HepG2 (cell line): Measurements from ENCODE around the gene CDH1. TPM values are rescaled to one million over a fixed set of nuclear protein-coding genes. Genes with fewer than 3 reads are reported as not detected.

Source experiments
- ATAC-seq: fragments of 200-7000 bp; cut with Tn5 transposase; 3 replicates; pipeline ENCODE4 v1.9.1; 2020; ENCODE audit warnings: mild to moderate bottlenecking, moderate library complexity
- BruUV-seq: library from RNA; stranded (reverse); fragments of 400-500 nt; replicated peaks from 2 replicates; lab custom pipeline; 2021; lab: Mats Ljungman, UMichigan
- CTCF ChIA-PET: fragments of 300-600 bp; formaldehyde crosslinking; extraction: SDS; loops from one replicate; lab custom pipeline; 2021; ENCODE audit warnings: low total read pairs, inconsistent platforms, low intra/inter-chr PET ratio; lab: Yijun Ruan, JAX
- POLR2A ChIA-PET: fragments of 350-600 bp; sonication (Branson Sonifier 250); formaldehyde crosslinking; loops from one replicate; lab custom pipeline; 2020; ENCODE audit warnings: antibody characterized with exemption, inconsistent platforms; lab: Yijun Ruan, JAX
- DNase-seq: peaks from one replicate; pipeline ENCODE4 v3.0.0-alpha.2; 2015; ENCODE audit warnings: low spot score
- FAIRE-seq: peaks from 3 replicates; lab custom pipeline; 2011; peaks lifted over from hg19 to GRCh38; lab: Jason Lieb, UNC
- H2AFZ ChIP-seq: one replicate; pipeline ENCODE4 v1.6.1; 2011; ENCODE audit warnings: low read length, inconsistent platforms
- H3K27ac ChIP-seq: fragments of 300-600 bp; 3 replicates; pipeline ENCODE4 v1.8.0; 2011; ENCODE audit warnings: mixed run types, mild to moderate bottlenecking, mixed read lengths, low read length, inconsistent platforms; ENCODE audit not compliant: insufficient read depth; ENCODE audit errors: extremely low read length
- H3K27me3 ChIP-seq, 2 experiments: fragments of 200-600 bp in 1 of 2; 2 replicates in 1 of 2; 3 replicates in 1 of 2; pipeline versions ENCODE4 v1.6.0 to v1.8.0; 2011; ENCODE audit warnings: low read length in 2 of 2, mild to moderate bottlenecking in 2 of 2, moderate library complexity in 2 of 2, inconsistent platforms in 1 of 2; ENCODE audit not compliant: insufficient read depth in 2 of 2, control insufficient read depth in 1 of 2
- H3K36me3 ChIP-seq, 2 experiments: fragments of 200-600 bp in 1 of 2; replicated peaks in 1 of 2; 2 replicates in 1 of 2; 3 replicates in 1 of 2; pipeline versions ENCODE4 v1.5.1 to v1.8.0; 2011; ENCODE audit warnings: low read length in 2 of 2, inconsistent platforms in 1 of 2; ENCODE audit not compliant: insufficient read depth in 2 of 2, control insufficient read depth in 1 of 2
- H3K4me1 ChIP-seq: 2 replicates; pipeline ENCODE4 v1.5.1; 2012; ENCODE audit warnings: low read length, inconsistent platforms; ENCODE audit not compliant: insufficient read depth
- H3K4me2 ChIP-seq: 2 replicates; pipeline ENCODE4 v1.6.0; 2011; ENCODE audit warnings: low read depth, low read length, inconsistent platforms
- H3K4me3 ChIP-seq, 3 experiments: fragments of 200-600 bp in 1 of 3; sonication (generic), shearing (Covaris generic) in 1 of 3; replicated peaks in 1 of 3; 2 replicates each; pipeline ENCODE4 v1.5.1; 2011 to 2016; ENCODE audit warnings: low read length in 3 of 3, inconsistent platforms in 2 of 3, low read depth in 2 of 3, mild to moderate bottlenecking in 2 of 3, control low read depth in 1 of 3, mixed read lengths in 1 of 3; ENCODE audit not compliant: insufficient read depth in 1 of 3
- H3K79me2 ChIP-seq: one replicate; pipeline ENCODE4 v1.6.1; 2011; ENCODE audit warnings: low read length, inconsistent platforms; ENCODE audit not compliant: insufficient read depth
- H3K9ac ChIP-seq: 2 replicates; pipeline ENCODE4 v1.6.0; 2011; ENCODE audit warnings: mild to moderate bottlenecking, low read depth, low read length, inconsistent platforms; ENCODE audit not compliant: insufficient read depth
- H3K9me3 ChIP-seq: 2 replicates; pipeline ENCODE4 v1.5.1; 2012; ENCODE audit warnings: mild to moderate bottlenecking, low read length
- H4K20me1 ChIP-seq: 2 replicates; pipeline ENCODE4 v1.6.0; 2011; ENCODE audit warnings: inconsistent platforms, mild to moderate bottlenecking, low read length, moderate library complexity; ENCODE audit not compliant: insufficient read depth
- CBX5 ChIP-seq: sonication (generic); formaldehyde crosslinking; IDR thresholded peaks from 2 replicates; pipeline ENCODE4 v1.4.0; 2020; ENCODE audit warnings: missing genetic modification reagents, borderline replicate concordance
- RORA ChIP-seq: sonication (generic); formaldehyde crosslinking; IDR thresholded peaks from 2 replicates; pipeline ENCODE4 v1.5.0; 2020; ENCODE audit warnings: mild to moderate bottlenecking, missing genetic modification reagents, moderate library complexity
- TBX3 ChIP-seq: fragments of 450-650 bp; IDR thresholded peaks from 2 replicates; pipeline ENCODE4 v1.6.1; 2017; ENCODE audit warnings: antibody characterized with exemption, mild to moderate bottlenecking, inconsistent platforms, borderline replicate concordance
- ZNF629 ChIP-seq: sonication (generic); formaldehyde crosslinking; conservative IDR thresholded peaks from 2 replicates; pipeline ENCODE4 v1.5.0; 2020; ENCODE audit warnings: missing genetic modification reagents
- whole genome bisulfite sequencing: methylation state at CpG from one replicate; pipeline ENCODE4 v1.1.6; 2017; ENCODE audit warnings: low lambda C conversion rate; 5-methylcytosine and 5-hydroxymethylcytosine counted together
- in situ Hi-C: cut with HindIII; loops from 2 replicates; pipeline ENCODE4 v1.10.0; 2017; ENCODE audit warnings: low pct_unique_long_range_greater_than_20kb; ENCODE audit not compliant: extremely low pct_ligation_motif_present
- intact Hi-C: fragments of 100-400 bp; cut with micrococcal nuclease; formaldehyde crosslinking; loops from one replicate; pipeline ENCODE4 v1.10.0; 2022; ENCODE audit not compliant: unreplicated experiment
- polyA plus RNA-seq, 8 experiments: library from polyadenylated mRNA; depleted of rRNA in 3 of 8; stranded (reverse) in 7 of 8; unstranded in 1 of 8; fragments of >200 nt; fragmentation: Illumina TruSeq in 4 of 8; extraction: Trizol in 4 of 8; gene quantifications; 2 replicates each; pipeline versions ENCODE4 v1.2.1 to v1.2.3, GENCODE V29; 2011 to 2016; ENCODE audit warnings: low read depth in 4 of 8, missing spikeins in 1 of 8, mixed read lengths in 1 of 8; ENCODE audit not compliant: insufficient read depth in 1 of 8
- total RNA-seq, 5 experiments: library from RNA; depleted of rRNA; stranded (reverse); fragments of >200 nt; fragmentation: Illumina TruSeq; extraction: Trizol; gene quantifications; 2 replicates each; pipeline ENCODE4 v1.2.3, GENCODE V29; 2016; ENCODE audit warnings: low read depth in 1 of 5

Gene CDH1
- total and polyA plus RNA-seq, 2 of the 13 experiments (the other 11 are each of a cell fraction or from before 2014, with no cell fraction given), result 0.95 to 9.8 TPM

GRCh38 chr16:68762996-68763756, 26.1 kb downstream of the CDH1 start:
- Histone ChIP-seq H3K27me3 (no peaks in the 10 kb centered on the region), H3K36me3 (no peaks in the 10 kb centered on the region), H3K4me3 (no peak overlapping the region), H4K20me1 (no peaks in the 10 kb centered on the region), H3K9me3 (no peaks in the 10 kb centered on the region), H3K4me1 (peaks cover 18% of the 10 kb centered on the region), H2AFZ (no peak overlapping the region), H3K4me2 (no peak overlapping the region), H3K9ac (no peak overlapping the region), H3K79me2 (no peaks in the 10 kb centered on the region), H3K27ac (no peak overlapping the region)
- POLR2A ChIA-PET, result no interaction called here
- DNase-seq (no peak), FAIRE-seq (no peak), ATAC-seq (no peak)
- WGBS, result 88% methylated on average over 6 of the region's 6 CpGs
- TF ChIP-seq ZNF629 (CRISPR knock-in tag) (peak; percentile 48), CBX5 (no peak), TBX3 (no peak)
- CTCF ChIA-PET, result no interaction called here
- BruUV-seq, result no TSS peak
- intact Hi-C loops, result no loop called here
- in situ Hi-C loops, result no loop called here

GRCh38 chr16:68764862-68765261, 27.8 kb downstream of the CDH1 start:
- no peaks in the 10 kb centered on the region for H3K27me3 ChIP-seq
- no peaks in the 10 kb centered on the region for H3K9me3 ChIP-seq
- no peaks in the 10 kb centered on the region for H3K79me2 ChIP-seq
- CTCF ChIA-PET, result no interaction called here
- no peak for FAIRE-seq
- POLR2A ChIA-PET, result no interaction called here
- no peak overlapping the region for H2AFZ ChIP-seq
- TF ChIP-seq RORA (CRISPR knock-in tag), result no peak
- DNase-seq, result no peak
- no peak for ATAC-seq
- H3K9ac ChIP-seq, result no peak overlapping the region
- in situ Hi-C loops, result no loop called here
- WGBS, result 93% methylated on average over 8 of the region's 8 CpGs
- H3K4me2 ChIP-seq, result no peak overlapping the region
- no peak overlapping the region for H3K4me3 ChIP-seq
- H3K27ac ChIP-seq, result no peak overlapping the region
- intact Hi-C loops, result no loop called here
- H4K20me1 ChIP-seq, result no peaks in the 10 kb centered on the region
- H3K36me3 ChIP-seq, result no peaks in the 10 kb centered on the region
- BruUV-seq, result no TSS peak
- H3K4me1 ChIP-seq, result peaks cover 18% of the 10 kb centered on the region
